HCT116 (cell line): Measurements from ENCODE around the gene TSSK2.

Experiments used
- ELF1 ChIP-seq: IDR thresholded peaks from 2 replicates; pipeline ENCODE4 v1.6.1; 2012; ENCODE audit warnings: low read depth, borderline replicate concordance
- EZH2phosphoT487 ChIP-seq: fragments of 200-600 bp; IDR thresholded peaks from 2 replicates; pipeline ENCODE4 v1.6.1; 2018; ENCODE audit warnings: antibody characterized with exemption, borderline replicate concordance
- POLR2A ChIP-seq: IDR thresholded peaks from 2 replicates; pipeline ENCODE4 v1.7.0; 2011; ENCODE audit warnings: borderline replicate concordance; ENCODE audit not compliant: insufficient read depth, insufficient read length; ENCODE audit errors: extremely low read depth
- POLR2AphosphoS5 ChIP-seq: IDR thresholded peaks from 2 replicates; pipeline ENCODE4 v1.6.1; 2011; ENCODE audit warnings: mild to moderate bottlenecking, low read depth, low read length, moderate library complexity
- SIN3A ChIP-seq: IDR thresholded peaks from 2 replicates; pipeline ENCODE4 v1.6.1; 2012; ENCODE audit warnings: low read depth
- SRF ChIP-seq: IDR thresholded peaks from 2 replicates; pipeline ENCODE4 v1.6.1; 2012; ENCODE audit warnings: low read depth
- YY1 ChIP-seq: IDR thresholded peaks from 2 replicates; pipeline ENCODE4 v1.6.1; 2011; ENCODE audit warnings: low read length, low read depth, moderate library complexity, mild to moderate bottlenecking; ENCODE audit not compliant: insufficient replicate concordance; ENCODE audit errors: extremely low read depth
- ZFX ChIP-seq: fragments of 450-650 bp; IDR thresholded peaks from 2 replicates; pipeline ENCODE4 v1.6.1; 2017
- TF ChIP-seq, protein P1 (sequence below), 3 experiments: fragments of 200-600 bp in 1 of 3; sonication (generic) in 1 of 3; IDR thresholded peaks in 2 of 3; conservative IDR thresholded peaks in 1 of 3; 2 replicates each; pipeline ENCODE4 v1.5.1; 2012 to 2017; ENCODE audit warnings: low read depth in 2 of 3, low read length in 2 of 3, antibody characterized with exemption in 1 of 3, borderline replicate concordance in 1 of 3, control low read depth in 1 of 3, mild to moderate bottlenecking in 1 of 3, mixed read lengths in 1 of 3, mixed run types in 1 of 3, moderate library complexity in 1 of 3; ENCODE audit not compliant: insufficient read depth in 1 of 3
- TF ChIP-seq, protein P2 (sequence below): IDR thresholded peaks from 2 replicates; pipeline ENCODE4 v1.6.1; 2012
- TF ChIP-seq, protein P3 (sequence below): IDR thresholded peaks from 2 replicates; pipeline ENCODE4 v1.6.1; 2011; ENCODE audit warnings: mild to moderate bottlenecking, low read length, moderate library complexity; ENCODE audit not compliant: insufficient replicate concordance; ENCODE audit errors: extremely low read depth
- TF ChIP-seq, protein P4 (sequence below): IDR thresholded peaks from 2 replicates; pipeline ENCODE4 v1.6.1; 2012

DNA sequence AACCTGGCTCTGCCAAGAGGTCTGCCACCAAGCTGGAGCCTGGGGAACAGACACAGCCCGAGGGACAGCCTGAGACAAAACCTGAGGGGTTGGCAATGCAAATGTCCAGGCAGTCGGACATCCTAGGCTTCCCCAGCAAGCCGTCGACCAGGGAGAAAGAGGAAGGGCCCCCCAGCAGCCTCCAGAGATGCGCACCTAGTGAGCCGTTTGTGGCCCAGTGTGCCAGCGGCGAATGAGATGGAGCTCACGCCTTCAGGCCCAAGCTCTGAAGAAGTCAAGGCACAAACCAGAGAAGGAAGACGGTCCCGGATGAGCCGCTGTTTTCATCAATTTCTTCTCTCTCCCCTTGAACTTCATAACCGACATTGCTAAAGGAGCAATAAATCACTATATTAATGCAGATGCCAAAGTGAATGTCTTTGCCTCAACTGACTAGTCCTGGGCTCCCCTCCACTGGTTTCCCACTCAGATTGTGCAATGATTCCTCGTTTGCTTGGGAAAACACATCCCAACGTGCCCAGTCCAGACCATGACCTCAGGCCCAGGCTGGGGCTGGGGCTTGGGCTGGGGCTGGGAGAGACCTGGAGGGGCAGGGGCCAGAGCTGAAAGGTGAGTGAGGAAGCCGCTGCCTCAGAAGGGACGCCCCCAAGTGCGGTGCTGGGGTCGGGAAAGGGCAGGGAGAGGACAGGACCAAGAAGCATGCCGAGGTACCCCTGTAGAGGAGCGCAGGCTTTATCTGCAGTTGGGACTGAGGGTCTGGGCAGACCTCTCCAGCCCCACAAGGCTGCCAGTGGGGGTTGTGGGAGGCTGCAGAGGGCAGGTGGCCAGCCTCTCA is 5.4 kb upstream of the TSSK2 start:
- TF ChIP-seq, protein P1, sequence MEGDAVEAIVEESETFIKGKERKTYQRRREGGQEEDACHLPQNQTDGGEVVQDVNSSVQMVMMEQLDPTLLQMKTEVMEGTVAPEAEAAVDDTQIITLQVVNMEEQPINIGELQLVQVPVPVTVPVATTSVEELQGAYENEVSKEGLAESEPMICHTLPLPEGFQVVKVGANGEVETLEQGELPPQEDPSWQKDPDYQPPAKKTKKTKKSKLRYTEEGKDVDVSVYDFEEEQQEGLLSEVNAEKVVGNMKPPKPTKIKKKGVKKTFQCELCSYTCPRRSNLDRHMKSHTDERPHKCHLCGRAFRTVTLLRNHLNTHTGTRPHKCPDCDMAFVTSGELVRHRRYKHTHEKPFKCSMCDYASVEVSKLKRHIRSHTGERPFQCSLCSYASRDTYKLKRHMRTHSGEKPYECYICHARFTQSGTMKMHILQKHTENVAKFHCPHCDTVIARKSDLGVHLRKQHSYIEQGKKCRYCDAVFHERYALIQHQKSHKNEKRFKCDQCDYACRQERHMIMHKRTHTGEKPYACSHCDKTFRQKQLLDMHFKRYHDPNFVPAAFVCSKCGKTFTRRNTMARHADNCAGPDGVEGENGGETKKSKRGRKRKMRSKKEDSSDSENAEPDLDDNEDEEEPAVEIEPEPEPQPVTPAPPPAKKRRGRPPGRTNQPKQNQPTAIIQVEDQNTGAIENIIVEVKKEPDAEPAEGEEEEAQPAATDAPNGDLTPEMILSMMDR (IDR thresholded peaks at IDR 0.05 in 2 of 3, conservative IDR thresholded peaks at IDR 0.05 in 1 of 3; ENCODE audit: borderline replicate concordance in 1 of 3, insufficient read depth in 1 of 3, low read depth in 2 of 3, low read length in 2 of 3) = no peak
- TF ChIP-seq POLR2A = no peak
- no peak for TF ChIP-seq POLR2AphosphoS5
- TF ChIP-seq EZH2phosphoT487 = no peak
- TF ChIP-seq, protein P2, sequence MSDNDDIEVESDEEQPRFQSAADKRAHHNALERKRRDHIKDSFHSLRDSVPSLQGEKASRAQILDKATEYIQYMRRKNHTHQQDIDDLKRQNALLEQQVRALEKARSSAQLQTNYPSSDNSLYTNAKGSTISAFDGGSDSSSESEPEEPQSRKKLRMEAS = no peak
- TF ChIP-seq SIN3A = no peak
- no peak for TF ChIP-seq SRF
- TF ChIP-seq YY1 = no peak
- TF ChIP-seq ZFX = no peak
- TF ChIP-seq ELF1 = no peak
- TF ChIP-seq, protein P3, sequence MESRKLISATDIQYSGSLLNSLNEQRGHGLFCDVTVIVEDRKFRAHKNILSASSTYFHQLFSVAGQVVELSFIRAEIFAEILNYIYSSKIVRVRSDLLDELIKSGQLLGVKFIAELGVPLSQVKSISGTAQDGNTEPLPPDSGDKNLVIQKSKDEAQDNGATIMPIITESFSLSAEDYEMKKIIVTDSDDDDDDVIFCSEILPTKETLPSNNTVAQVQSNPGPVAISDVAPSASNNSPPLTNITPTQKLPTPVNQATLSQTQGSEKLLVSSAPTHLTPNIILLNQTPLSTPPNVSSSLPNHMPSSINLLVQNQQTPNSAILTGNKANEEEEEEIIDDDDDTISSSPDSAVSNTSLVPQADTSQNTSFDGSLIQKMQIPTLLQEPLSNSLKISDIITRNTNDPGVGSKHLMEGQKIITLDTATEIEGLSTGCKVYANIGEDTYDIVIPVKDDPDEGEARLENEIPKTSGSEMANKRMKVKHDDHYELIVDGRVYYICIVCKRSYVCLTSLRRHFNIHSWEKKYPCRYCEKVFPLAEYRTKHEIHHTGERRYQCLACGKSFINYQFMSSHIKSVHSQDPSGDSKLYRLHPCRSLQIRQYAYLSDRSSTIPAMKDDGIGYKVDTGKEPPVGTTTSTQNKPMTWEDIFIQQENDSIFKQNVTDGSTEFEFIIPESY = no peak
- TF ChIP-seq, protein P4, sequence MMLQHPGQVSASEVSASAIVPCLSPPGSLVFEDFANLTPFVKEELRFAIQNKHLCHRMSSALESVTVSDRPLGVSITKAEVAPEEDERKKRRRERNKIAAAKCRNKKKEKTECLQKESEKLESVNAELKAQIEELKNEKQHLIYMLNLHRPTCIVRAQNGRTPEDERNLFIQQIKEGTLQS = no peak
